Lung (tissue), 12 donors: ENCODE results near the gene PARP16. TPM values are rescaled to one million over a fixed set of nuclear protein-coding genes. Genes with fewer than 3 reads are reported as not detected.

Experiments
- ATAC-seq: fragments of 200-7000 bp; cut with Tn5 transposase; one replicate; pipeline ENCODE4 v1.9.1; 2020; ENCODE audit warnings: moderate number of reproducible peaks; ENCODE audit not compliant: insufficient read depth, low FRiP score
- DNase-seq, 3 donors: peaks; one replicate each; pipeline ENCODE4 v3.0.0-alpha.2; 2013 to 2017
- H3K27ac ChIP-seq, 2 donors: one replicate each; pipeline ENCODE4 v1.5.1; 2013; ENCODE audit warnings: mild to moderate bottlenecking in 2 of 2, moderate library complexity in 2 of 2, control low read depth in 1 of 2, inconsistent platforms in 1 of 2, low read depth in 1 of 2, low read length in 1 of 2
- H3K27me3 ChIP-seq, 3 donors: one replicate each; pipeline ENCODE4 v1.5.1; 2013; ENCODE audit warnings: low read length in 2 of 3; ENCODE audit not compliant: control insufficient read depth in 3 of 3, insufficient read depth in 3 of 3
- H3K36me3 ChIP-seq, 4 donors: one replicate each; pipeline ENCODE4 v1.5.1; 2013; ENCODE audit warnings: low read length in 4 of 4, mild to moderate bottlenecking in 1 of 4, moderate library complexity in 1 of 4; ENCODE audit not compliant: control insufficient read depth in 4 of 4, insufficient read depth in 4 of 4
- H3K4me1 ChIP-seq, 5 donors: one replicate each; pipeline ENCODE4 v1.5.1; 2013; ENCODE audit warnings: low read length in 5 of 5, mild to moderate bottlenecking in 2 of 5, moderate library complexity in 1 of 5; ENCODE audit not compliant: control insufficient read depth in 5 of 5, insufficient read depth in 5 of 5
- H3K4me3 ChIP-seq: one replicate; pipeline ENCODE4 v1.5.1; 2013; ENCODE audit warnings: mild to moderate bottlenecking, control low read depth, moderate library complexity
- H3K9ac ChIP-seq, 2 donors: one replicate each; pipeline ENCODE4 v1.5.1; 2013; ENCODE audit warnings: low read length in 2 of 2, control low read depth in 1 of 2; ENCODE audit not compliant: insufficient read depth in 1 of 2
- H3K9me3 ChIP-seq, 4 donors: one replicate each; pipeline ENCODE4 v1.5.1; 2013; ENCODE audit warnings: low read length in 3 of 4, mild to moderate bottlenecking in 1 of 4, moderate library complexity in 1 of 4; ENCODE audit not compliant: control insufficient read depth in 4 of 4, insufficient read depth in 3 of 4
- CTCF ChIP-seq: IDR thresholded peaks from 2 replicates; pipeline ENCODE4 v1.5.1; 2012; ENCODE audit warnings: mild to moderate bottlenecking; ENCODE audit errors: control extremely low read depth, extremely low read depth
- WGBS, 2 donors: extraction: QIAGEN DNeasy Blood & Tissue Kit; methylation state at CpG; one replicate each; pipeline ENCODE4 v1.1.7; 2013; 5-methylcytosine and 5-hydroxymethylcytosine counted together
- polyA plus RNA-seq, 2 donors: library from polyadenylated mRNA; stranded (reverse); fragments of 200-250 nt; gene quantifications; one replicate each; pipeline ENCODE4 v1.2.1, GENCODE V29; 2013
- total RNA-seq, 2 donors: library from RNA; depleted of rRNA in 1 of 2; stranded (reverse); fragments of >200 nt in 1 of 2; gene quantifications; one replicate each; pipeline ENCODE4 v1.2.1, GENCODE V29; 2014 to 2021
- donor health status: control.
- donor health status: control.
- donor health status: Bipolar disorder and iron deficiency.
- donor health status: healthy.
- donor health status: DM: yes; HTN: yes; CAD: no.

PARP16 gene
- total and polyA plus RNA-seq, 4 donors: 4.6 to 7.7 (median 6.3) TPM

GRCh38 chr15:65309882-65310418 lies 23.3 kb upstream of the PARP16 start:
- WGBS, 2 donors: 86% methylated on average over 12 of the region's 12 CpGs
- Histone ChIP-seq H3K27me3 (no peaks in the 10 kb centered on the region), H3K36me3 (no peaks in the 10 kb centered on the region), H3K9ac (no peak overlapping the region), H3K27ac (no peak overlapping the region), H3K4me3 (no peak overlapping the region), H3K4me1 (peaks cover 0 to 23% (median 5%) of the 10 kb centered on the region in 5 donors), H3K9me3 (no peaks in the 10 kb centered on the region)
- no peak for ATAC-seq
- no peak for DNase-seq
- no peak for TF ChIP-seq CTCF

- Histone ChIP-seq H3K27ac (no peak overlapping the region), H3K27me3 (no peaks in the 10 kb centered on the region), H3K9me3 (no peaks in the 10 kb centered on the region), H3K9ac (no peak overlapping the region), H3K36me3 (no peaks in the 10 kb centered on the region), H3K4me1 (peaks cover 0 to 30% (median 8%) of the 10 kb centered on the region in 5 donors), H3K4me3 (no peak overlapping the region)
- WGBS, 2 donors: 78 to 88% methylated on average over 6 of the region's 6 CpGs
- ATAC-seq: no peak
- no peak for DNase-seq
- TF ChIP-seq CTCF: no peak
These were observed 21.3 kb upstream of the PARP16 start for GRCh38 chr15:65307978-65308377.

- DNase-seq (no peak), ATAC-seq (no peak)
- Histone ChIP-seq H3K9ac (no peak overlapping the region), H3K4me3 (no peak overlapping the region), H3K27me3 (no peaks in the 10 kb centered on the region), H3K27ac (no peak overlapping the region), H3K36me3 (no peaks in the 10 kb centered on the region), H3K9me3 (no peaks in the 10 kb centered on the region), H3K4me1 (peaks cover 0 to 17% (median 3%) of the 10 kb centered on the region in 5 donors)
- TF ChIP-seq CTCF: no peak
These were observed 19.9 kb upstream of the PARP16 start for GRCh38 chr15:65306551-65306950.

GRCh38 chr15:65305776-65306175 lies 19.1 kb upstream of the PARP16 start:
- no peaks in the 10 kb centered on the region for H3K27me3 ChIP-seq
- H3K36me3 ChIP-seq: no peaks in the 10 kb centered on the region
- no peak for TF ChIP-seq CTCF
- no peak for ATAC-seq
- H3K4me3 ChIP-seq: no peak overlapping the region
- no peak overlapping the region for H3K9ac ChIP-seq
- no peak for DNase-seq
- no peaks in the 10 kb centered on the region for H3K9me3 ChIP-seq
- H3K27ac ChIP-seq: no peak overlapping the region
- WGBS, 2 donors: 74 to 75% methylated on average over 3 of the region's 3 CpGs
- H3K4me1 ChIP-seq: peaks cover 0 to 17% (median 3%) of the 10 kb centered on the region in 5 donors
